Left lung (tissue), 10 donors: ENCODE measurements around the gene PCID2. TPM values are rescaled to one million over a fixed set of nuclear protein-coding genes. Genes with fewer than 3 reads are reported as not detected.
A peak's percentile ranks its signal among the peaks of the same experiment; 100 is the strongest.

Experiments used
- ATAC-seq: fragments of 200-7000 bp; cut with Tn5 transposase; one replicate; pipeline ENCODE4 v1.9.1; 2020; ENCODE audit warnings: moderate library complexity
- DNase-seq, 4 donors: peaks; one replicate each; pipeline ENCODE4 v3.0.0-alpha.2; 2013 to 2020
- H3K27ac ChIP-seq, 2 donors: fragments of 200-600 bp; sonication (generic) in 1 of 2; one replicate each; pipeline versions ENCODE4 v1.5.0 to v1.8.0; 2020 to 2021
- H3K27me3 ChIP-seq, 2 donors: fragments of 200-600 bp; sonication (generic) in 1 of 2; one replicate each; pipeline versions ENCODE4 v1.5.0 to v1.8.0; 2020 to 2021
- H3K36me3 ChIP-seq, 2 donors: fragments of 200-600 bp; sonication (generic) in 1 of 2; one replicate each; pipeline versions ENCODE4 v1.5.0 to v1.8.0; 2020 to 2021
- H3K4me1 ChIP-seq, 2 donors: fragments of 200-600 bp; one replicate each; pipeline ENCODE4 v1.8.0; 2021
- H3K4me3 ChIP-seq, 2 donors: fragments of 200-600 bp; sonication (generic) in 1 of 2; one replicate each; pipeline versions ENCODE4 v1.5.0 to v1.8.0; 2020 to 2021; ENCODE audit warnings: mild to moderate bottlenecking in 1 of 2
- H3K9me3 ChIP-seq, 2 donors: fragments of 200-600 bp; sonication (generic) in 1 of 2; one replicate each; pipeline versions ENCODE4 v1.5.0 to v1.8.0; 2020 to 2021
- CTCF ChIP-seq, 2 donors: fragments of 200-600 bp; sonication (generic) in 1 of 2; IDR thresholded peaks; one replicate each; pipeline versions ENCODE4 v1.5.0 to v1.8.0; 2021; ENCODE audit warnings: antibody characterized with exemption in 2 of 2
- intact Hi-C, 2 donors: fragments of 100-400 bp; cut with DNase I; formaldehyde crosslinking; loops; one replicate each; pipeline versions ENCODE4 v1.11.2 to v1.14.2; 2022
- polyA plus RNA-seq, 6 donors: library from polyadenylated mRNA; unstranded; fragments of 120-200 nt; gene quantifications; one replicate each; pipeline ENCODE4 v1.2.1, GENCODE V29; 2013; ENCODE audit not compliant: insufficient read length in 6 of 6
- total RNA-seq, 2 donors: library from RNA; stranded (reverse); fragmentation: NEBNext Ultra II Directional; extraction: Animal tissue kit (Norgen Biotek cat#: 25700); gene quantifications; one replicate each; pipeline ENCODE4 v1.2.1, GENCODE V29; 2021
- donor health status: DM: no; HTN: yes; CAD: no.
- donor health status: DM: no; HTN: no; CAD: no.

Gene PCID2
- total and polyA plus RNA-seq, 8 donors, result 30.5 to 79.7 (median 70.9) TPM

DNA sequence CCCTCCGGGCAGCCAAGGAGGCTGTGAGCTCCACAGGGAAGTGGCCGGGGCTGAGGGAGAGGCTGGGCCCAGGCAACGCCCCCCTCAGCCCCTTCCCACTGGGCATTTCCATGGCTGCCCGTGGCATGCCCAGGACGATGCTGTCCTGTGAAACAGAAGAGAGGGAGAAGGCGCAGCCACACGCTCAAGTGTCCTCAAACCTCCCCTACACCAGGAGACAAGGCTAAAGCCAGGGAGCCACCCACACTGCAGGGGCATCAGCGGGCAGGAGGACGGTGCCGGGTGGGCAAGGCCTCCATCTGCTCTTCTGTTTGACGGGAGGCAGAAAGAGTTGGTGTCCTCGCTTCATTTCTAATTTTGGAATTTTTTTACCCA, 64.2 kb downstream of the PCID2 start:
- Histone ChIP-seq H3K27me3 (no peaks in the 10 kb centered on the region), H3K4me1 (no peaks in the 10 kb centered on the region), H3K27ac (no peak overlapping the region), H3K4me3 (no peak overlapping the region), H3K9me3 (no peaks in the 10 kb centered on the region), H3K36me3 (no peaks in the 10 kb centered on the region)
- no peak for TF ChIP-seq CTCF (IDR thresholded peaks at IDR 0.05)
- no peak for DNase-seq
- intact Hi-C loops, result no loop called here
- no peak for ATAC-seq

- ATAC-seq (no peak), DNase-seq (peak in 1 of 4 donors; percentile 74)
- no peak overlapping the region for H3K4me3 ChIP-seq
- H3K27ac ChIP-seq, result no peak overlapping the region
- H3K27me3 ChIP-seq, result no peaks in the 10 kb centered on the region
- H3K9me3 ChIP-seq, result no peaks in the 10 kb centered on the region
- intact Hi-C loops, result no loop called here
- no peak for TF ChIP-seq CTCF (IDR thresholded peaks at IDR 0.05)
- no peaks in the 10 kb centered on the region for H3K36me3 ChIP-seq
- H3K4me1 ChIP-seq, result no peaks in the 10 kb centered on the region
Observed at GRCh38 chr13:113143466-113144254, 64.8 kb downstream of the PCID2 start.

GRCh38 chr13:113142876-113143275, 65.6 kb downstream of the PCID2 start:
- H3K27me3 ChIP-seq, result no peaks in the 10 kb centered on the region

DNA sequence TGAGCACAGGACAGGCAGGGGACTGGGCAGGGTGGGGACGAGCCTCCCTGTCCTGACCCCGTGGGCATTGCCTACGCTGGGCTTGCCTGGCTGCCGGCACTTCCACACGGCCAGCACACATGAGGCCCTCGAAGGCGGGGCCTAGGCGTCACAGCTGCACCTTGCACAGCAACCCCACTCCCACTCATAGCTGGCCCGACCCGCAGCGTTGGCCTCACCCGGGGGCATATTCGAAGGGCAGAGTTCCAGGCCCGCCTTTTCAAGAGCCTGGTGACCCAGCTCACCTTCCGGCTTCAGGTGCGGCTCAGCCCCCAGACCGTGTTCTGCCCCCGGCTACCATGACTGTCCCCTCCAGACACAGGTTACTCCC, 66.9 kb downstream of the PCID2 start:
- peak in 1 of 4 donors; percentile 75 for DNase-seq
- intact Hi-C loops, result no loop called here
- no peaks in the 10 kb centered on the region for H3K9me3 ChIP-seq
- no peaks in the 10 kb centered on the region for H3K4me1 ChIP-seq
- TF ChIP-seq CTCF (IDR thresholded peaks at IDR 0.05), result no peak
- no peaks in the 10 kb centered on the region for H3K36me3 ChIP-seq
- H3K27me3 ChIP-seq, result no peaks in the 10 kb centered on the region
- no peak overlapping the region for H3K27ac ChIP-seq
- no peak for ATAC-seq
- H3K4me3 ChIP-seq, result no peak overlapping the region

More at GRCh38 chr13:113142876-113143275, 65.6 kb downstream of the PCID2 start:
- TF ChIP-seq CTCF (IDR thresholded peaks at IDR 0.05), result no peak
- H3K4me3 ChIP-seq, result no peak overlapping the region
- ATAC-seq (no peak), DNase-seq (peak in 1 of 4 donors; percentile 55)
- H3K36me3 ChIP-seq, result no peaks in the 10 kb centered on the region
- no peak overlapping the region for H3K27ac ChIP-seq
- H3K4me1 ChIP-seq, result no peaks in the 10 kb centered on the region
- no peaks in the 10 kb centered on the region for H3K9me3 ChIP-seq
- intact Hi-C loops, result no loop called here

GRCh38 chr13:113140677-113141600, 67.5 kb downstream of the PCID2 start:
- no peaks in the 10 kb centered on the region for H3K27me3 ChIP-seq
- no peak overlapping the region for H3K27ac ChIP-seq
- H3K36me3 ChIP-seq, result no peaks in the 10 kb centered on the region
- intact Hi-C loops, result no loop called here
- no peak for ATAC-seq
- no peak for TF ChIP-seq CTCF (IDR thresholded peaks at IDR 0.05)
- no peaks in the 10 kb centered on the region for H3K4me1 ChIP-seq
- no peaks in the 10 kb centered on the region for H3K9me3 ChIP-seq
- peak in 1 of 4 donors; percentile 61 for DNase-seq
- H3K4me3 ChIP-seq, result no peak overlapping the region
